ENCODE data around the gene DNHD1. TPM values are rescaled to one million over a fixed set of nuclear protein-coding genes. Genes with fewer than 3 reads are reported as not detected.

Gene DNHD1
- total and polyA plus RNA-seq, 2 of the 13 experiments (the other 11 are each of a cell fraction or from before 2014, with no cell fraction given) = 2.7 to 9.3 TPM

DNA sequence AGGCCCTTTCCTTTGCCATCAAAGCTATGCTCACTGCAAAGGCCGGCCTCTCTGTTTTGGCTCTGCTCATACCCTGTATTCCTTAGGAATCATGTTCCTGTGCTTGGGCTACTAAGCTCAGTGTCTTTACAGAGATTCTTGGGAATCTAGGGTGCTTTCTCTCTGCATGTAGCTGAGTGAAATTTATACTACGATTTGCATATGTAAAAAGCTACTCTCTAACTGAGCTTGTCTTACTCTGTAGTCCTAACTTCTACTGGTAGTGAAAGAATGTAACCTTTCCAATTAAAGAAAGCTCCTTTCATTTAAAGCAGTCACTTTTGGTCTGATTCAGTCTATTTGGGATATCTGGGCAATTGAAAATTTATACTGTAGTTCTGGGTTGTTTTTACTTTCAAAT lies 32.2 kb downstream of the DNHD1 start (continued):
- TF ChIP-seq, protein P1, sequence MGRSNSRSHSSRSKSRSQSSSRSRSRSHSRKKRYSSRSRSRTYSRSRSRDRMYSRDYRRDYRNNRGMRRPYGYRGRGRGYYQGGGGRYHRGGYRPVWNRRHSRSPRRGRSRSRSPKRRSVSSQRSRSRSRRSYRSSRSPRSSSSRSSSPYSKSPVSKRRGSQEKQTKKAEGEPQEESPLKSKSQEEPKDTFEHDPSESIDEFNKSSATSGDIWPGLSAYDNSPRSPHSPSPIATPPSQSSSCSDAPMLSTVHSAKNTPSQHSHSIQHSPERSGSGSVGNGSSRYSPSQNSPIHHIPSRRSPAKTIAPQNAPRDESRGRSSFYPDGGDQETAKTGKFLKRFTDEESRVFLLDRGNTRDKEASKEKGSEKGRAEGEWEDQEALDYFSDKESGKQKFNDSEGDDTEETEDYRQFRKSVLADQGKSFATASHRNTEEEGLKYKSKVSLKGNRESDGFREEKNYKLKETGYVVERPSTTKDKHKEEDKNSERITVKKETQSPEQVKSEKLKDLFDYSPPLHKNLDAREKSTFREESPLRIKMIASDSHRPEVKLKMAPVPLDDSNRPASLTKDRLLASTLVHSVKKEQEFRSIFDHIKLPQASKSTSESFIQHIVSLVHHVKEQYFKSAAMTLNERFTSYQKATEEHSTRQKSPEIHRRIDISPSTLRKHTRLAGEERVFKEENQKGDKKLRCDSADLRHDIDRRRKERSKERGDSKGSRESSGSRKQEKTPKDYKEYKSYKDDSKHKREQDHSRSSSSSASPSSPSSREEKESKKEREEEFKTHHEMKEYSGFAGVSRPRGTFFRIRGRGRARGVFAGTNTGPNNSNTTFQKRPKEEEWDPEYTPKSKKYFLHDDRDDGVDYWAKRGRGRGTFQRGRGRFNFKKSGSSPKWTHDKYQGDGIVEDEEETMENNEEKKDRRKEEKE (IDR thresholded peaks at IDR 0.05) = no peak
- TF ChIP-seq SAP130 (CRISPR knock-in tag; IDR thresholded peaks at IDR 0.05; ENCODE audit: low read depth) (no peak), SNAPC2 (CRISPR knock-in tag; IDR thresholded peaks at IDR 0.05) (no peak), HMG20B (CRISPR knock-in tag; conservative IDR thresholded peaks at IDR 0.05) (no peak), RAD51 (IDR thresholded peaks at IDR 0.05; ENCODE audit: borderline replicate concordance) (no peak), HNF4A (CRISPR knock-in tag; IDR thresholded peaks at IDR 0.05) (no peak), XBP1 (CRISPR knock-in tag; IDR thresholded peaks at IDR 0.05) (no peak), ZNF674 (CRISPR knock-in tag; IDR thresholded peaks at IDR 0.05; ENCODE audit: low read depth) (no peak), POLR2G (IDR thresholded peaks at IDR 0.05; ENCODE audit: low read depth, low read length) (no peak), SPEN (CRISPR knock-in tag; IDR thresholded peaks at IDR 0.05; ENCODE audit: low read depth) (no peak)
- TF ChIP-seq, protein P2, sequence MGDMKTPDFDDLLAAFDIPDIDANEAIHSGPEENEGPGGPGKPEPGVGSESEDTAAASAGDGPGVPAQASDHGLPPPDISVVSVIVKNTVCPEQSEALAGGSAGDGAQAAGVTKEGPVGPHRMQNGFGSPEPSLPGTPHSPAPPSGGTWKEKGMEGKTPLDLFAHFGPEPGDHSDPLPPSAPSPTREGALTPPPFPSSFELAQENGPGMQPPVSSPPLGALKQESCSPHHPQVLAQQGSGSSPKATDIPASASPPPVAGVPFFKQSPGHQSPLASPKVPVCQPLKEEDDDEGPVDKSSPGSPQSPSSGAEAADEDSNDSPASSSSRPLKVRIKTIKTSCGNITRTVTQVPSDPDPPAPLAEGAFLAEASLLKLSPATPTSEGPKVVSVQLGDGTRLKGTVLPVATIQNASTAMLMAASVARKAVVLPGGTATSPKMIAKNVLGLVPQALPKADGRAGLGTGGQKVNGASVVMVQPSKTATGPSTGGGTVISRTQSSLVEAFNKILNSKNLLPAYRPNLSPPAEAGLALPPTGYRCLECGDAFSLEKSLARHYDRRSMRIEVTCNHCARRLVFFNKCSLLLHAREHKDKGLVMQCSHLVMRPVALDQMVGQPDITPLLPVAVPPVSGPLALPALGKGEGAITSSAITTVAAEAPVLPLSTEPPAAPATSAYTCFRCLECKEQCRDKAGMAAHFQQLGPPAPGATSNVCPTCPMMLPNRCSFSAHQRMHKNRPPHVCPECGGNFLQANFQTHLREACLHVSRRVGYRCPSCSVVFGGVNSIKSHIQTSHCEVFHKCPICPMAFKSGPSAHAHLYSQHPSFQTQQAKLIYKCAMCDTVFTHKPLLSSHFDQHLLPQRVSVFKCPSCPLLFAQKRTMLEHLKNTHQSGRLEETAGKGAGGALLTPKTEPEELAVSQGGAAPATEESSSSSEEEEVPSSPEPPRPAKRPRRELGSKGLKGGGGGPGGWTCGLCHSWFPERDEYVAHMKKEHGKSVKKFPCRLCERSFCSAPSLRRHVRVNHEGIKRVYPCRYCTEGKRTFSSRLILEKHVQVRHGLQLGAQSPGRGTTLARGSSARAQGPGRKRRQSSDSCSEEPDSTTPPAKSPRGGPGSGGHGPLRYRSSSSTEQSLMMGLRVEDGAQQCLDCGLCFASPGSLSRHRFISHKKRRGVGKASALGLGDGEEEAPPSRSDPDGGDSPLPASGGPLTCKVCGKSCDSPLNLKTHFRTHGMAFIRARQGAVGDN (CRISPR knock-in tag; IDR thresholded peaks at IDR 0.05) = no peak
- TF ChIP-seq, protein P3, sequence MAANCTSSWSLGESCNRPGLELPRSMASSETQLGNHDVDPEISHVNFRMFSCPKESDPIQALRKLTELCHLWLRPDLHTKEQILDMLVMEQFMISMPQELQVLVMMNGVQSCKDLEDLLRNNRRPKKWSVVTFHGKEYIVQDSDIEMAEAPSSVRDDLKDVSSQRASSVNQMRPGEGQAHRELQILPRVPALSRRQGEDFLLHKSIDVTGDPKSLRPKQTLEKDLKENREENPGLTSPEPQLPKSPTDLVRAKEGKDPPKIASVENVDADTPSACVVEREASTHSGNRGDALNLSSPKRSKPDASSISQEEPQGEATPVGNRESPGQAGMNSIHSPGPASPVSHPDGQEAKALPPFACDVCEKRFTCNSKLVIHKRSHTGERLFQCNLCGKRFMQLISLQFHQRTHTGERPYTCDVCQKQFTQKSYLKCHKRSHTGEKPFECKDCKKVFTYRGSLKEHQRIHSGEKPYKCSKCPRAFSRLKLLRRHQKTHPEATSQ (CRISPR knock-in tag; IDR thresholded peaks at IDR 0.05; ENCODE audit: borderline replicate concordance) = no peak
- TF ChIP-seq, protein P4, sequence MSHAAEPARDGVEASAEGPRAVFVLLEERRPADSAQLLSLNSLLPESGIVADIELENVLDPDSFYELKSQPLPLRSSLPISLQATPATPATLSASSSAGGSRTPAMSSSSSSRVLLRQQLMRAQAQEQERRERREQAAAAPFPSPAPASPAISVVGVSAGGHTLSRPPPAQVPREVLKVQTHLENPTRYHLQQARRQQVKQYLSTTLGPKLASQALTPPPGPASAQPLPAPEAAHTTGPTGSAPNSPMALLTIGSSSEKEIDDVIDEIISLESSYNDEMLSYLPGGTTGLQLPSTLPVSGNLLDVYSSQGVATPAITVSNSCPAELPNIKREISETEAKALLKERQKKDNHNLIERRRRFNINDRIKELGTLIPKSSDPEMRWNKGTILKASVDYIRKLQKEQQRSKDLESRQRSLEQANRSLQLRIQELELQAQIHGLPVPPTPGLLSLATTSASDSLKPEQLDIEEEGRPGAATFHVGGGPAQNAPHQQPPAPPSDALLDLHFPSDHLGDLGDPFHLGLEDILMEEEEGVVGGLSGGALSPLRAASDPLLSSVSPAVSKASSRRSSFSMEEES (CRISPR knock-in tag; IDR thresholded peaks at IDR 0.05) = no peak

Data from HepG2 (cell line).